HepG2 (cell line): ENCODE measurements around the gene TUBGCP6. TPM values are rescaled to one million over a fixed set of nuclear protein-coding genes. Genes with fewer than 3 reads are reported as not detected.
A peak's percentile ranks its signal among the peaks of the same experiment; 100 is the strongest.

Source experiments
- ATAC-seq: fragments of 200-7000 bp; cut with Tn5 transposase; 3 replicates; pipeline ENCODE4 v1.9.1; 2020; ENCODE audit warnings: mild to moderate bottlenecking, moderate library complexity
- BruUV-seq: library from RNA; stranded (reverse); fragments of 400-500 nt; replicated peaks from 2 replicates; lab custom pipeline; 2021; lab: Mats Ljungman, UMichigan
- CTCF ChIA-PET: fragments of 300-600 bp; formaldehyde crosslinking; extraction: SDS; loops from one replicate; lab custom pipeline; 2021; ENCODE audit warnings: low total read pairs, inconsistent platforms, low intra/inter-chr PET ratio; lab: Yijun Ruan, JAX
- POLR2A ChIA-PET: fragments of 350-600 bp; sonication (Branson Sonifier 250); formaldehyde crosslinking; loops from one replicate; lab custom pipeline; 2020; ENCODE audit warnings: antibody characterized with exemption, inconsistent platforms; lab: Yijun Ruan, JAX
- DNase-seq: peaks from one replicate; pipeline ENCODE4 v3.0.0-alpha.2; 2015; ENCODE audit warnings: low spot score
- FAIRE-seq: peaks from 3 replicates; lab custom pipeline; 2011; peaks lifted over from hg19 to GRCh38; lab: Jason Lieb, UNC
- H2AFZ ChIP-seq: one replicate; pipeline ENCODE4 v1.6.1; 2011; ENCODE audit warnings: low read length, inconsistent platforms
- H3K27ac ChIP-seq: fragments of 300-600 bp; 3 replicates; pipeline ENCODE4 v1.8.0; 2011; ENCODE audit warnings: mixed run types, mild to moderate bottlenecking, mixed read lengths, low read length, inconsistent platforms; ENCODE audit not compliant: insufficient read depth; ENCODE audit errors: extremely low read length
- H3K27me3 ChIP-seq, 2 experiments: fragments of 200-600 bp in 1 of 2; 2 replicates in 1 of 2; 3 replicates in 1 of 2; pipeline versions ENCODE4 v1.6.0 to v1.8.0; 2011; ENCODE audit warnings: low read length in 2 of 2, mild to moderate bottlenecking in 2 of 2, moderate library complexity in 2 of 2, inconsistent platforms in 1 of 2; ENCODE audit not compliant: insufficient read depth in 2 of 2, control insufficient read depth in 1 of 2
- H3K36me3 ChIP-seq, 2 experiments: fragments of 200-600 bp in 1 of 2; replicated peaks in 1 of 2; 2 replicates in 1 of 2; 3 replicates in 1 of 2; pipeline versions ENCODE4 v1.5.1 to v1.8.0; 2011; ENCODE audit warnings: low read length in 2 of 2, inconsistent platforms in 1 of 2; ENCODE audit not compliant: insufficient read depth in 2 of 2, control insufficient read depth in 1 of 2
- H3K4me1 ChIP-seq: 2 replicates; pipeline ENCODE4 v1.5.1; 2012; ENCODE audit warnings: low read length, inconsistent platforms; ENCODE audit not compliant: insufficient read depth
- H3K4me2 ChIP-seq: 2 replicates; pipeline ENCODE4 v1.6.0; 2011; ENCODE audit warnings: low read depth, low read length, inconsistent platforms
- H3K4me3 ChIP-seq, 3 experiments: fragments of 200-600 bp in 1 of 3; sonication (generic), shearing (Covaris generic) in 1 of 3; replicated peaks in 1 of 3; 2 replicates each; pipeline ENCODE4 v1.5.1; 2011 to 2016; ENCODE audit warnings: low read length in 3 of 3, inconsistent platforms in 2 of 3, low read depth in 2 of 3, mild to moderate bottlenecking in 2 of 3, control low read depth in 1 of 3, mixed read lengths in 1 of 3; ENCODE audit not compliant: insufficient read depth in 1 of 3
- H3K79me2 ChIP-seq: one replicate; pipeline ENCODE4 v1.6.1; 2011; ENCODE audit warnings: low read length, inconsistent platforms; ENCODE audit not compliant: insufficient read depth
- H3K9ac ChIP-seq: 2 replicates; pipeline ENCODE4 v1.6.0; 2011; ENCODE audit warnings: mild to moderate bottlenecking, low read depth, low read length, inconsistent platforms; ENCODE audit not compliant: insufficient read depth
- H3K9me3 ChIP-seq: 2 replicates; pipeline ENCODE4 v1.5.1; 2012; ENCODE audit warnings: mild to moderate bottlenecking, low read length
- H4K20me1 ChIP-seq: 2 replicates; pipeline ENCODE4 v1.6.0; 2011; ENCODE audit warnings: inconsistent platforms, mild to moderate bottlenecking, low read length, moderate library complexity; ENCODE audit not compliant: insufficient read depth
- AGO2 ChIP-seq: fragments of 200-400 bp; formaldehyde crosslinking; optimal IDR thresholded peaks from 2 replicates; pipeline ENCODE3; 2017; ENCODE audit warnings: mild to moderate bottlenecking, low read depth, low read length, moderate library complexity
- GABPA ChIP-seq, 2 experiments: IDR thresholded peaks; 2 replicates each; pipeline ENCODE4 v1.6.1; 2011 to 2016; ENCODE audit warnings: low read depth in 2 of 2, low read length in 1 of 2, missing biosample characterization in 1 of 2, missing genetic modification characterization in 1 of 2
- GLMP ChIP-seq: sonication (generic); formaldehyde crosslinking; IDR thresholded peaks from 2 replicates; pipeline ENCODE4 v1.9.0; 2021; ENCODE audit warnings: missing genetic modification reagents, mild to moderate bottlenecking, borderline replicate concordance
- GPBP1L1 ChIP-seq: sonication (generic); formaldehyde crosslinking; IDR thresholded peaks from 2 replicates; pipeline ENCODE4 v1.5.0; 2020; ENCODE audit warnings: mild to moderate bottlenecking, missing genetic modification reagents
- GTF2F1 ChIP-seq: fragments of 150-350 bp; IDR thresholded peaks from 2 replicates; pipeline ENCODE4 v1.6.1; 2014; ENCODE audit warnings: low read length
- RAD21 ChIP-seq: fragments of 450-650 bp; formaldehyde crosslinking; IDR thresholded peaks from 2 replicates; pipeline ENCODE4 v1.5.0; 2020; ENCODE audit warnings: mild to moderate bottlenecking
- RBFOX2 ChIP-seq: fragments of 200-400 bp; formaldehyde crosslinking; IDR thresholded peaks from 2 replicates; pipeline ENCODE4 v1.6.1; 2017; ENCODE audit warnings: low read depth, mild to moderate bottlenecking, low read length
- RBM39 ChIP-seq: fragments of 200-400 bp; formaldehyde crosslinking; IDR thresholded peaks from one replicate; pipeline ENCODE4 v1.6.1; 2018; ENCODE audit warnings: antibody characterized with exemption, mild to moderate bottlenecking, low read depth, low read length; ENCODE audit not compliant: poor library complexity, severe bottlenecking
- SSRP1 ChIP-seq: IDR thresholded peaks from 2 replicates; pipeline ENCODE4 v1.6.1; 2016; ENCODE audit warnings: control low read depth
- TBP ChIP-seq: sonication (generic); formaldehyde crosslinking; IDR thresholded peaks from 2 replicates; pipeline ENCODE4 v1.5.0; 2020; ENCODE audit warnings: missing genetic modification reagents
- TOE1 ChIP-seq: sonication (generic); formaldehyde crosslinking; IDR thresholded peaks from 2 replicates; pipeline ENCODE4 v1.4.0; 2020; ENCODE audit warnings: mild to moderate bottlenecking, missing genetic modification reagents
- ZC3H13 ChIP-seq: sonication (generic); formaldehyde crosslinking; IDR thresholded peaks from 2 replicates; pipeline ENCODE4 v1.8.1; 2023; ENCODE audit warnings: mild to moderate bottlenecking, missing genetic modification reagents, moderate library complexity
- ZNF512B ChIP-seq: sonication (generic); formaldehyde crosslinking; IDR thresholded peaks from 2 replicates; pipeline ENCODE4 v1.5.1; 2020; ENCODE audit warnings: missing genetic modification reagents, mild to moderate bottlenecking, borderline replicate concordance
- WGBS: methylation state at CpG from one replicate; pipeline ENCODE4 v1.1.6; 2017; ENCODE audit warnings: low lambda C conversion rate; 5-methylcytosine and 5-hydroxymethylcytosine counted together
- in situ Hi-C: cut with HindIII; loops from 2 replicates; pipeline ENCODE4 v1.10.0; 2017; ENCODE audit warnings: low pct_unique_long_range_greater_than_20kb; ENCODE audit not compliant: extremely low pct_ligation_motif_present
- intact Hi-C: fragments of 100-400 bp; cut with micrococcal nuclease; formaldehyde crosslinking; loops from one replicate; pipeline ENCODE4 v1.10.0; 2022; ENCODE audit not compliant: unreplicated experiment
- polyA plus RNA-seq, 8 experiments: library from polyadenylated mRNA; depleted of rRNA in 3 of 8; stranded (reverse) in 7 of 8; unstranded in 1 of 8; fragments of >200 nt; fragmentation: Illumina TruSeq in 4 of 8; extraction: Trizol in 4 of 8; gene quantifications; 2 replicates each; pipeline versions ENCODE4 v1.2.1 to v1.2.3, GENCODE V29; 2011 to 2016; ENCODE audit warnings: low read depth in 4 of 8, missing spikeins in 1 of 8, mixed read lengths in 1 of 8; ENCODE audit not compliant: insufficient read depth in 1 of 8
- total RNA-seq, 5 experiments: library from RNA; depleted of rRNA; stranded (reverse); fragments of >200 nt; fragmentation: Illumina TruSeq; extraction: Trizol; gene quantifications; 2 replicates each; pipeline ENCODE4 v1.2.3, GENCODE V29; 2016; ENCODE audit warnings: low read depth in 1 of 5

TUBGCP6 gene
- total and polyA plus RNA-seq, 2 of the 13 experiments (the other 11 are each of a cell fraction or from before 2014, with no cell fraction given): 14.6 to 15.7 TPM

DNA sequence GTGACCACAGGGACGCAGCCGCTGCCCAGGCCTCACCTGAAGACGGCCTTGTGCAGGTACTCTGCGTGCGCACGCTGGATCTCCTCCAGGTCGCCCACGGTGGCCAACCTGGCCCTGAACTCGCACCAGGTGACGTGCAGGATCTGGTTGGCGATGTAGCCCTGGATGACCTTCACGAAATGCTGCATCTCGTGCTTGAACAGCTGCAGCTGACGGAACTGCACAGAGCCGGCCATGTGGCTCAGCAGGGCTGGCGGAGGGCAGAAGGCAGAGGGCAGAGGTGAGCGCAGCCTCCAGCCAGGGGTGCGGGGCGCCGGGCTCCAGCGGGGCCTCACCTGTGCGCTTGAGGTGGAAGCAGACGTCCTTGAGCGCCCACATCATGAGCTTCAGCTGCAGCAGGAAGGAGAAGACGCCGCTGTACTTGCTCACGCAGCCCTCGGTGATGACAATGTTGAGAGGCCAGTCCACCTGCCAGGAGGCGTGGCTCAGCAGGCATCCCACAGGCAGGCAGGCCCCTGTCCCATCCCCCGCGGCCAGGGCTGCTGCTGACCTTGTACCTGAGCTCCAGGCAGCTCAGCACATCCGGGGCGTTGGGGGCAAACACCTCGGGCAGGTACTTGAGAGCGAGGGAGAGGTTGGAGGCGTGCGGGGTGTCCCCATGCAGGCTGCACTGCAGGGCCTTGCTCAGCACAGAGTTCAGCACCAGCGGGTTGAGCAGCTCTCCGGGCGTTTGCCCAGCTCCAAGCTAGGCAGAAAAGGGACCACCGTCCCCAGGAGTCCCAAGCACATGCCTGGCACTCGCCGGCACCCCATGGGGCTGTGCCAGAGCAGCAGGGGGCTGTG lies 26.4 kb downstream of the TUBGCP6 start:
- peak; percentile 11 for ATAC-seq
- 84% methylated on average over 10 of the region's 43 CpGs for whole genome bisulfite sequencing
- H3K79me2 ChIP-seq: peaks cover 5% of the 10 kb centered on the region
- TF ChIP-seq AGO2 (peak; percentile 77), TBP (CRISPR knock-in tag) (no peak), GPBP1L1 (CRISPR knock-in tag) (no peak), RBFOX2 (peak; percentile 55), TOE1 (CRISPR knock-in tag) (no peak), ZNF512B (CRISPR knock-in tag) (no peak), ZC3H13 (CRISPR knock-in tag) (no peak), GABPA (IDR thresholded peaks at IDR 0.05; ENCODE audit: low read depth, low read length) (peak; percentile 4; the same call in 1 of the 2 replicates), GABPA (CRISPR knock-in tag; IDR thresholded peaks at IDR 0.05; ENCODE audit: low read depth) (no peak), GLMP (CRISPR knock-in tag) (no peak), RBM39 (peak; percentile 8), GTF2F1 (no peak), SSRP1 (CRISPR knock-in tag) (no peak), RAD21 (CRISPR knock-in tag) (no peak)

More for the DNA sequence above, 26.4 kb downstream of the TUBGCP6 start:
- in situ Hi-C loops (no loop called here), intact Hi-C loops (no loop called here)
- H3K36me3 ChIP-seq: peaks cover 23 to 69% of the 10 kb centered on the region in 2 experiments; a peak in 4 of 5 replicates
- CTCF ChIA-PET: interaction anchor here (0.6 kb wide), 1 partner anchor 123 kb away, joined by 3 read pairs; no protein-coding TSS in a partner anchor
- H3K27me3 ChIP-seq: no peaks in the 10 kb centered on the region
- H3K4me1 ChIP-seq: no peaks in the 10 kb centered on the region
- POLR2A ChIA-PET: interaction anchor here (1.3 kb wide), 1 partner anchor 32 kb away, joined by 3 read pairs; the partner anchor contains the start of gene HDAC10
- H3K27ac ChIP-seq: no peak overlapping the region
- DNase-seq (no peak), FAIRE-seq (no peak)
- H4K20me1 ChIP-seq: peaks cover 5% of the 10 kb centered on the region; the same call in 1 of the 2 replicates
- H3K4me2 ChIP-seq: no peak overlapping the region
- H3K9me3 ChIP-seq: no peaks in the 10 kb centered on the region
- no peak overlapping the region for H3K9ac ChIP-seq
- H3K4me3 ChIP-seq: no peak overlapping the region
- BruUV-seq: no TSS peak
- H2AFZ ChIP-seq: no peak overlapping the region
